Pulmonary artery endothelial cell (primary cell): ENCODE results near the gene EFCAB7. TPM values are rescaled to one million over a fixed set of nuclear protein-coding genes. Genes with fewer than 3 reads are reported as not detected.

Experiments
- DNase-seq: peaks from one replicate; pipeline ENCODE4 v3.0.0-alpha.2; 2011; ENCODE audit warnings: low read depth, low spot score
- total RNA-seq: library from RNA; depleted of rRNA; stranded (reverse); fragments of >200 nt; gene quantifications from 2 replicates; pipeline ENCODE4 v1.2.3, GENCODE V29; 2014

Gene EFCAB7, protein sequence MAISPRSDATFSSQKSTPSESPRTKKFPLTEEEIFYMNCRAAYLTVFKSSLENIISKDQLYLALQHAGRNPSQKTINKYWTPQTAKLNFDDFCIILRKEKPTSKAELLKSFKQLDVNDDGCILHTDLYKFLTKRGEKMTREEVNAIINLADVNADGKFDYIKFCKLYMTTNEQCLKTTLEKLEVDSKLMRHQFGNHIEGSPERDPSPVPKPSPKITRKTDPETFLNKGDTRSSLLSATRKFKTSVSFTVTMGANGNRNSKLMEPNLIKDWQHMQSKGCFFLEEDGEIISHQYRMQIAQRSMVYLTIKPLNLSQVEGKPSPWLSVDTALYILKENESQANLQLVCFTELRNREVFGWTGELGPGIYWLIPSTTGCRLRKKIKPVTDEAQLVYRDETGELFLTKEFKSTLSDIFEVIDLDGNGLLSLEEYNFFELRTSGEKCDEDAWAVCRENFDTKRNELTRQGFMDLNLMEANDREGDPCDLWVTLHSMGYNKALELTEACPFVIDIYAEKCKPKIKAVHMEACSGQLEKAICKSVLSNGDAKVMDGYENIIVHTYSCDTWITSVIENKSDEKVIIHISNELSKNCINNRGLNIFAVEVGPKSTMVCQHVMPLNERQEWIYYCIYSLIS
- 4.1 and 5.9 TPM in 2 replicates for total RNA-seq

GRCh38 chr1:63522891-63523728 lies at the start of gene EFCAB7, which contains the start of gene ITGB3BP:
EFCAB7 (plus strand) TSS chr1:63523525; CDS start chr1:63525573, 2,048 bp downstream.
ITGB3BP (minus strand) TSS chr1:63523225; CDS start chr1:63523133, 92 bp downstream.
- peak; percentile 70 for DNase-seq

DNA sequence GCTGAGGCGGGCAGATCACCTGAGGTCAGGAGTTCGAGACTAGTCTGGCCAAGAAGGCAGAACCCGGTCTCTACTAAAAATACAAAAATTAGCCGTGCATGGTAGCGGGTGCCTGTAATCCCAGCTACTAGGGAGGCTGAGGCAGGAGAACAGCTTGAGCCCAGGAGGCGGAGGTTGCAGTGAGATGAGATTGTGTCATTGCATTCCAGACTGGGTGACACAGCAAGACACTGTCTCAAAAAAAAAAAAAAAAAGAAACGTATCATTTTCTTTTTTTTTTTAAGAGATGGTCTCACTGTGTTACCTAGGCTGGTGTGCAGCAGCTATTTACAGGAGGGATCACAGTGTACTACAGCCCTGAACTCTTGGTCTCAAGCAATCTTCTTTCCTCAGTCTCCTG lies 47.6 kb upstream of the EFCAB7 start:
- no peak for DNase-seq

DNA sequence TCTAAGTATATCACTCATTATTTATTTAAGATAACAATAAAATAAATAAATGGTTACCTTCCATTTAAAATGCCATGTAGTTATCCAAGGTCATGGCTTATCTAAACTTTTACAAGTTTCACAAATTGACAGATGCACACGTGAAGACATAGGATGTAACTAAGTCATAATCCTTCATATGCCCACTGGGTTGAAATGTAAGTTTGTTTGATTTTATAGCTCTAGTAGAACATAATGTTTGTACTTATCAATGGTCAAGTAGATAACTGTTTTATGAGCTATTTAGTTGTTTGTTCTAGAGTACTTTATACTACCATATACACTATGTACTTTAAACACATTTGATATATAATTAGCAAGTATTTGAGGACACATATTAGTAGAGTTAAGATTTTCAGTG lies 43.3 kb upstream of the EFCAB7 start:
- DNase-seq, result no peak

GRCh38 chr1:63486629-63487028 lies 36.7 kb upstream of the EFCAB7 start:
- no peak for DNase-seq

DNA sequence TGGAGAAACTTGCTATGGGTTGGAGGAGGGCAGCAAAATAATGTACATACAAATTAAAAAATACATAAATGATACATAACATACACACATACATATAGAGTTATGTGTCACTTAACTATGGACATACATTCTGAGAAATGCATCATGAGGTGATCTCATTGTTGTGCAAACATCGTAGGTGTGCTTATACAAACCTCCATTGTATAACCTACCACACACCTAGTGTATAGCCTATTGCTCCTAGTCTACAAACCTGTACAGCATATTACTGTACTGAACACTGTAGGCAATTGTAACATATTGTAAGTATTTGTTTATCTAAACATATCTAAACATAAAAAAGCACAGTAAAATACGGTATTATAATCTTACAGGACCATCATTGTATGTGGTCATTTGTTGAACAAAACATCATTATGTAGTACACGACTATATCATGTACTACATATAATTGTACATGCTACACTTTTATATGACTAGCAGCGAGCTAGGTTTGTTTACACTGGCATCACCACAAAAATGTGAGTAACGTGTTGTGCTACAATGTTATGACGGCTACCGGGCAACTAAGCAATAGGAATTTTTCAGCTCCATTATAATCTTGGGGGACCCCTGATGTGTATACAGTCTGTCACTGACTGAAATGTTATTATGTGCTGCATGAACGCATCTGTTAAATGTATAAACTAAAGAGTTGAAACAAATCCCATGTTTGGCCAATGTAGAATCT lies 35.8 kb upstream of the EFCAB7 start:
- no peak for DNase-seq

DNA sequence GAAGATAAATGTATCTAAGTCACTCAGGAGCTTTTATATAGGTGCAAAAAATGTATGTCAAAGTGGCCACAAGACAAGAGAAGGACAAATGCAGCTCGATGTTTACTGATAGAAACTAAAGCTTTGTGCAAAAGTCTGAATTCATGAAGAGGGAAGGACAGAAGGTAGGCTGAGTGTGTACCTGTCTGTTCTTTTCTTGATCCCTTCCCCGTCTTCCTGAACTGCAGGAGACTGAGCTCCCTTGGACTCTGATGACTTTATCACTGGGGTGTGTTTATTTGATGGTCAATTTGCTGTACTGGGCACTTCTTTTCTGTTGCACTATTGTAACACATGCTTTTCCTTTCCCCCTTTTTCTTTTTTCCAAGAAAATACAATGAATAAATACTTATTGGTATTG lies 25.7 kb upstream of the EFCAB7 start:
- DNase-seq, result no peak

GRCh38 chr1:63498106-63498505 lies 25.2 kb upstream of the EFCAB7 start:
- DNase-seq, result no peak

DNA sequence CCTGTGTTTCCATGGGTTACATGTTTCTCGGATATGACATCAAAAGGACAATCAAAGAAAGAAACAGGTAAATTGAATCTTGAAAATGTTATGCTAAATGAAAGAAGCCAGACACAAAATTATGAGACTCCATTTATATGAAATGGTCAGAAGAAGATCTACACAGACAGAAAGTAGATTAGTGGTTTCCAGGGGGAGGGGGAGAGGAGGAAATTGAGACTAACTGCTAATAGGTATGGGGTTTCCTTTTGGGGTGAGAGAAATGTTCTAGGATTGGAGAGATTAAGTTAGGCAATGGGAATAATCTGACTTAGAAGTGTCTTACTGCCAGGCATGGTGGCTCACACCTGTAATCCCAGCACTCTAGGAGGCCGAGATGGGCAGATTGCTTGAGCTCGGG lies 22.1 kb upstream of the EFCAB7 start:
- no peak for DNase-seq

DNA sequence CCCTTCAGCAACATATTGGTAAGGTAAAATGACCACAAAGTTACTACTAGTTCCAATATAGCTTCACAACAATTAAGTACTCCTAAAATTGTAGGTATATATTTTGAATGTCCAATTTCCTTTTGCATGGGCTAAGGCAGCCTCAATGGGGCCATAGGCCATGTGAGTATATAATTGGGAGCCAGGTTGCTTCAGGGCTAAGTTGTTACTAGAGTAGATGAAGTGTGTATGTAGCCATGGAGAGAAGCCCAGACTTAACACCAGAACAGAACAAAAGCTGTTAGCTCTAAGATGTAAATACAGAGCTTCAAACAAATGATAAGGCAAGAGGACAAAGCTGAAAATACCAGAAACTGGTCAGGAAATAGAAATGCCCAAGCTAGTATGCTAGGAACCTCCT lies 16.5 kb upstream of the EFCAB7 start:
- DNase-seq, result no peak

- no peak for DNase-seq
These were observed 13.6 kb upstream of the EFCAB7 start for GRCh38 chr1:63509718-63510117.

DNA sequence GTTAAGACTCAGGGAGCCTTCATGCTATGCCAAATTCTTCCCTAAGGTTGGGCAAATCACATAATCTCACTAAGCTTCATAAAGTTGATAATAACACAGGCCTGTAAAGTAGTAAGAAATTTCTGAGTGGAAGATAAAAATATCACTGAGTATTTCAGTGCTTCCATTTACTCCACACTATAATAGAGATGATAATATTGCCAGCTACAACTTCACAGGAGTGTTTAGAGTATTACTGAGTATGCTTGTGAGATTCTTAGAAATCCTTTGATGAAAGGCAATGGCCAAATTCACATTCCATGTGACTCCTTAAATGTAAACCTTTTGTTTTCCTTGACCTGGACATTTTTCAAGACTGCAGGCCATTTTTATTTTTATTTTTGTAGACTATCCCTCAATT lies 10.7 kb upstream of the EFCAB7 start:
- no peak for DNase-seq

GRCh38 chr1:63516629-63517028 lies 6.7 kb upstream of the EFCAB7 start:
- DNase-seq, result no peak

DNA sequence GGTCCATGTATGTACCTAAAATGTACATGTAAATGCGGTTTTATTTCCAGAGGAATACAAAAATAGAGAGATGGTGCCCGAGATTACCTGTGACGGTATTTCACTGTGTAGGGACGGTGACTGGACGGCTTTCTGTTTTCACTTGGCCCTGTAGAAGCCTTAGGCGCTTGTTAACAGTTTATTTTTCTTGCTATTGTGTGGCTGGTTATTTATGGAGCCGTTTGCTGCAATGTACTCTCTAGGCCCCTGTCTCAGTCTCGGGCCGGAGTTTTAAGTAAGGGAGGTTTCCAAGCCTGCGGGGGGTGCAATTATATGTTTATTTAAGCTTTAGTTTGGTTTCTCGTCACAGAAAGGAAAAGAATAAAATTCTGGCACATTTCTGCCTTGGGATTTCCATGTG lies 413 bp downstream of the EFCAB7 start:
- no peak for DNase-seq

DNA sequence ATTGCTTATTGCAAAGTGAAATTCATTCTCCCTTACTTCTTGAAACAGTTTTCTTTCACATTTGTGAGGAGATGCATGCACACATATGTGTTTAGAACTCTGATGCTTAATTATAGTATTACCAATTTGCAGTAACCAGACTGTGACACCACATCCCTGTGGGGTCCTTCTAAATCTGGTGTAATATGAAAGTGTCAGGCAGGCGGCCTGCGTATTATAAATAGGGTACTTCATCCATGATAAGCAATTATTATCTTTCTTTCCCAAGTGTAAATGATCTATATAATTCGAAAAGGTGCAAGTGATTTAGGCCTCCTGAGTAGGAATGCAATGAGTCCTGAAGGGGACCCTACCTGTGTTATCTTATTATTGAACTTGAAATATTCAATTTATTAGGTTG lies 876 bp downstream of the EFCAB7 start:
- no peak for DNase-seq

GRCh38 chr1:63532727-63533126 lies 9.4 kb downstream of the EFCAB7 start:
- no peak for DNase-seq

DNA sequence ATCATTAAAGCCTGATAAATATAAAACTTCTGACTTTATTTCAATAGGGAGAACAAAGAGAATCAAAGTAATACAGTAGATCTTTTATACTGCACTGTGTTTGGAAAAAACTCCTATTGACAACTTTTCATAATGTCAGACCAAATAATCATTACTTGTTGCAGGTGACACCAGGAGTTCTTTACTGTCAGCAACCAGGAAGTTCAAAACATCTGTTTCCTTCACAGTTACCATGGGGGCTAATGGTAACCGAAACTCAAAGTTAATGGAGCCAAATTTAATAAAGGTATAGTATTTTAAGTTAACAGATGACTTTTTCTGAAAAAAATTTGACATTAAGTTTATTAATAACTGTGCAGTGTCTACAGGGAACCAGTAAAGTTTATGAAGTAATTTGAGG lies 10.6 kb downstream of the EFCAB7 start:
- DNase-seq, result no peak

DNA sequence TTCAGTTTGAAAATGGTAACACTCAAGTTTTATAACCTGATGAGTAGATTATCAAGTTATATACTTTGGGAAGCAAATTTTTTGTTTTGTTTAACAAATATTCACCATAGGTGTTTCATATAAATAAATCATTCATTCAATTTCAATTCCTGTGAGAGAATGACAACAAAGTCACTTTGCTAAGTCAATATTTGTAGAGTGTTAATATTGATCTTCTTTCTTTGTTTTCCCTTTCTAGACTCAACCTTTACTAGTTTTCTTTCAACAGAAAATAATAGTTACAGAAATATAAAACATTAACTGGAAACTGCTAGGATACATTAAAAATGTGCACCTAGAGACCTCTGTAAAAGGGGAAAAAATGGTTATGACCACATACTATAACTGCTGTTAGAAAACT lies 11.1 kb downstream of the EFCAB7 start:
- no peak for DNase-seq

DNA sequence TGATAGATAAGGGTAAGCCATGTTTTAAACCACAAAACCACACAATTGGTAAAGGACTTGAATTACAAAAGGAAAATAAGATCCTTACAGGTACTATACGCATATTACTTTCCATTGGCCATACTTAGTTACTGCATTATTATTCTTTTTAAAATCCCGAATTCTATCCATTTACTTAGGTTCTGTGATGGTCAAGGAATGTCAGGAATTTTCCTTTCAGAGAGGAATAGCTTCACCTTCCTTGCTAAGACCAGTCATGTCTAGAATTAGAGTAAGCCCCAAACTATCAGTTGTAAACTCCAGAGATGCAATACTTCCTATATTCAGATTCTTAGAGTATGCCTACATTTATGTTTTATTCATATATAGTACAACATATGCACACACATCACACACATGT lies 13.7 kb downstream of the EFCAB7 start:
- no peak for DNase-seq

DNA sequence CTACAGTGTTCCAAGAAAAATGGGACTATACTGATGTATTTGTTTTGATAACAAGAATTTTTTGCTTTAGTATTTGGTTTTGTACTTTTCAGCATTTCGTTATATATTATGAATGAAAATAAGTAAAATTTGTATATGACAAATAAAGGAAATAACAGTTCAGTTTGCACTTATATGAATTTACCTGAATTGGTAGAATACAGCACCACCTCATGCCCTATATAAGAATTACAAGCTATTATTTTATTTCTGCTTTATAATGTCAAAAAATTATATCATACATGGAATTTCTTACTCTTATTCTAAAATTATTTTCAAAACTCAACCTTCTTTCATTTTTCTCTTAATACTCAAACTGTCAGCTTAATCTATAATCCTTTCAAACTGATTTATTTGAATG lies 14.6 kb downstream of the EFCAB7 start:
- DNase-seq, result no peak

- DNase-seq, result no peak
These were observed 22.5 kb downstream of the EFCAB7 start for GRCh38 chr1:63545780-63546179.

DNA sequence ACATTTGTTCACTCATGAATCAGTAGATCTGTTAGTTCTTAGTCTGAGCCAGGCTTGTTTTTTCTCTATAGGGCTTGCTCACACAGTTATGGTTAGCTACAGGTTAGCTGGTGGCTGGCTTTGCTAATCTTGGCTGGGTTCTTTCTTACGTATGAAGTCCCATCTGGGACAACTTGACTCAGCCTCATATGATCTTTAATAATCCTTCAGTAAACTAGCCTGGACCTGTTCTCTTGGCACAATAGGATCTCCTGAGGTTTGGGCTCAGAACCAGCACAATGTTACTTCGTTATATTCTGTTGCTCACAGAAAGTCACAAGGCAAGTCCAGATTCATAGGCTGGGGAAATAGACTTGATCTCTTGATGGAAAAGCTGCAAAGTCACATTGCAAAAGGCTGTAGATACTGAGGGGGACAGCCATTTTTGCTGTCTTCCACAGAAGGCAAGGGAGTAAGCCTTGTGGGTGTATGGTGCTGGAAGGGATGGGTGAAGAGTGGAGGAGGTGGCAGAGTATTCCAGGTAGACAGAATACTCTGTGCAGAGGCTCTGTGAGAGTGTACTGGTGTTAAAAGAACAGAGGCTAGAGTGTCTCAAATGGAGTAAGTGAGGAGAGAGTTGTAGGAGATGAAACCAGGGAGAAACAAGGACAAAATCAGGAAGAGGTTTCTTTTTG lies 24.4 kb downstream of the EFCAB7 start:
- DNase-seq, result no peak
